Measurements from ENCODE around the gene GPR37L1.

- TF ChIP-seq POLR2AphosphoS5 (IDR thresholded peaks at IDR 0.05; ENCODE audit: low read depth) (no peak), REST (IDR thresholded peaks at IDR 0.05; ENCODE audit: insufficient replicate concordance, low read depth) (no peak)
- TF ChIP-seq, protein P1, sequence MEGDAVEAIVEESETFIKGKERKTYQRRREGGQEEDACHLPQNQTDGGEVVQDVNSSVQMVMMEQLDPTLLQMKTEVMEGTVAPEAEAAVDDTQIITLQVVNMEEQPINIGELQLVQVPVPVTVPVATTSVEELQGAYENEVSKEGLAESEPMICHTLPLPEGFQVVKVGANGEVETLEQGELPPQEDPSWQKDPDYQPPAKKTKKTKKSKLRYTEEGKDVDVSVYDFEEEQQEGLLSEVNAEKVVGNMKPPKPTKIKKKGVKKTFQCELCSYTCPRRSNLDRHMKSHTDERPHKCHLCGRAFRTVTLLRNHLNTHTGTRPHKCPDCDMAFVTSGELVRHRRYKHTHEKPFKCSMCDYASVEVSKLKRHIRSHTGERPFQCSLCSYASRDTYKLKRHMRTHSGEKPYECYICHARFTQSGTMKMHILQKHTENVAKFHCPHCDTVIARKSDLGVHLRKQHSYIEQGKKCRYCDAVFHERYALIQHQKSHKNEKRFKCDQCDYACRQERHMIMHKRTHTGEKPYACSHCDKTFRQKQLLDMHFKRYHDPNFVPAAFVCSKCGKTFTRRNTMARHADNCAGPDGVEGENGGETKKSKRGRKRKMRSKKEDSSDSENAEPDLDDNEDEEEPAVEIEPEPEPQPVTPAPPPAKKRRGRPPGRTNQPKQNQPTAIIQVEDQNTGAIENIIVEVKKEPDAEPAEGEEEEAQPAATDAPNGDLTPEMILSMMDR (IDR thresholded peaks at IDR 0.05; ENCODE audit: insufficient read depth, low read length) = no peak
Measured at GRCh38 chr1:202134645-202135172, 12.0 kb downstream of the GPR37L1 start.
